ENCODE data around the gene RPL36. TPM values are rescaled to one million over a fixed set of nuclear protein-coding genes. Genes with fewer than 3 reads are reported as not detected.

RPL36 gene
- total and polyA plus RNA-seq, 9 of the 15 experiments (the other 6 are each of a cell fraction or from before 2014, with no cell fraction given), result 350 to 3,412 (median 1,507) TPM

GRCh38 chr19:5719274-5719960, 29.3 kb downstream of the RPL36 start (continued):
- TF ChIP-seq ZNF407 (IDR thresholded peaks at IDR 0.05; ENCODE audit: low read depth), result no peak
- TF ChIP-seq CREB3 (tag; conservative IDR thresholded peaks at IDR 0.05; ENCODE audit: low read depth), result no peak
- TF ChIP-seq CEBPG (CRISPR knock-in tag; IDR thresholded peaks at IDR 0.05), result peak; percentile 65
- peak; percentile 42 to 84; a peak in 2 of 4 replicates for TF ChIP-seq CEBPG (tag; conservative IDR thresholded peaks at IDR 0.05 in 1 of 2, IDR thresholded peaks at IDR 0.05 in 1 of 2)
- no peak for TF ChIP-seq ZNF232 (CRISPR knock-in tag; IDR thresholded peaks at IDR 0.05)
- TF ChIP-seq ZNF77 (CRISPR knock-in tag; IDR thresholded peaks at IDR 0.05), result no peak
- no peak for TF ChIP-seq BACH1 (tag; IDR thresholded peaks at IDR 0.05)
- peak; percentile 63; the same call in 1 of the 2 replicates for TF ChIP-seq HDAC8 (tag; IDR thresholded peaks at IDR 0.05)
- no peak for TF ChIP-seq NCOA2 (IDR thresholded peaks at IDR 0.05; ENCODE audit: partially characterized antibody in 2 of 2)
- peak; percentile 78; the same call in 1 of the 2 replicates for TF ChIP-seq NR1H2 (CRISPR knock-in tag; IDR thresholded peaks at IDR 0.05)
- no peak for TF ChIP-seq FUS (optimal IDR thresholded peaks at IDR 0.05; ENCODE audit: low read depth, low read length)
- no peak for TF ChIP-seq PHTF2 (CRISPR knock-in tag; IDR thresholded peaks at IDR 0.05)
- TF ChIP-seq ETS2 (tag; IDR thresholded peaks at IDR 0.05; ENCODE audit: borderline replicate concordance, poor library complexity, severe bottlenecking), result peak; percentile 14
- TF ChIP-seq IRF9 (tag; IDR thresholded peaks at IDR 0.05), result no peak
- peak; percentile 43; the same call in 1 of the 2 replicates for TF ChIP-seq FOXJ2 (tag; IDR thresholded peaks at IDR 0.05)
- TF ChIP-seq U2AF2 (optimal IDR thresholded peaks at IDR 0.05; ENCODE audit: low read depth, low read length), result no peak
- no peak for TF ChIP-seq ATF4 (CRISPR knock-in tag; IDR thresholded peaks at IDR 0.05)

All from K562 (cell line).